ENCODE measurements around the gene SHB.
"Not testable (repeated sequence)": the region's sequence is repeated elsewhere in the genome, so short reads cannot be mapped to it uniquely, and the experiment has no call there.

The SHB gene

DNA sequence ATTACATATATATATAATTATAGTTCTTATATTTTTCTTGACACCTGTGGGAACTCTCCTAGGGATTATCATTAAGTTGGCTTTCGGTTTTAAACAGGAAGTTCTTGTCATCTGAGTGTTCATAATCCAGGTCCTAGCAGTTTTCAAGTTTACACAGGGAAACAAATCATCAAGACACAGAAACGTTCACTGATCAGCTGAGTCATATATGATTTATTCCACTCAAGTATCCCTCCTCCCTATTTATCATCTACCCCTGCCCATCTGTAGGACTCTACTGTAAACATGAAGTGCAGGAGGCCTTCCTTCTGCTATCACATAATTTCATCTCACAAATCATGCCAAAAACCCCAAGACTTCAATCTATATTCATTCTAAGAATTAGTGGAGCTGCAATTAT lies 171.4 kb downstream of the SHB start:
- intact Hi-C loops (cut with DNase I; ENCODE audit: low total_unique reads), result no loop called here
- no peaks in the 10 kb centered on the region for H3K27me3 ChIP-seq
- H3K4me3 ChIP-seq, result no peak overlapping the region
- H3K27ac ChIP-seq, result no peak overlapping the region
- TF ChIP-seq, protein P1, sequence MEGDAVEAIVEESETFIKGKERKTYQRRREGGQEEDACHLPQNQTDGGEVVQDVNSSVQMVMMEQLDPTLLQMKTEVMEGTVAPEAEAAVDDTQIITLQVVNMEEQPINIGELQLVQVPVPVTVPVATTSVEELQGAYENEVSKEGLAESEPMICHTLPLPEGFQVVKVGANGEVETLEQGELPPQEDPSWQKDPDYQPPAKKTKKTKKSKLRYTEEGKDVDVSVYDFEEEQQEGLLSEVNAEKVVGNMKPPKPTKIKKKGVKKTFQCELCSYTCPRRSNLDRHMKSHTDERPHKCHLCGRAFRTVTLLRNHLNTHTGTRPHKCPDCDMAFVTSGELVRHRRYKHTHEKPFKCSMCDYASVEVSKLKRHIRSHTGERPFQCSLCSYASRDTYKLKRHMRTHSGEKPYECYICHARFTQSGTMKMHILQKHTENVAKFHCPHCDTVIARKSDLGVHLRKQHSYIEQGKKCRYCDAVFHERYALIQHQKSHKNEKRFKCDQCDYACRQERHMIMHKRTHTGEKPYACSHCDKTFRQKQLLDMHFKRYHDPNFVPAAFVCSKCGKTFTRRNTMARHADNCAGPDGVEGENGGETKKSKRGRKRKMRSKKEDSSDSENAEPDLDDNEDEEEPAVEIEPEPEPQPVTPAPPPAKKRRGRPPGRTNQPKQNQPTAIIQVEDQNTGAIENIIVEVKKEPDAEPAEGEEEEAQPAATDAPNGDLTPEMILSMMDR (IDR thresholded peaks at IDR 0.05), result no peak
- peaks cover 47 to 69% (median 52%) of the 10 kb centered on the region in 3 donors for H3K36me3 ChIP-seq
- no peak for DNase-seq
- peaks cover 0 to 8% (median 7%) of the 10 kb centered on the region in 4 donors for H3K4me1 ChIP-seq
- H3K9me3 ChIP-seq, result no peaks in the 10 kb centered on the region

DNA sequence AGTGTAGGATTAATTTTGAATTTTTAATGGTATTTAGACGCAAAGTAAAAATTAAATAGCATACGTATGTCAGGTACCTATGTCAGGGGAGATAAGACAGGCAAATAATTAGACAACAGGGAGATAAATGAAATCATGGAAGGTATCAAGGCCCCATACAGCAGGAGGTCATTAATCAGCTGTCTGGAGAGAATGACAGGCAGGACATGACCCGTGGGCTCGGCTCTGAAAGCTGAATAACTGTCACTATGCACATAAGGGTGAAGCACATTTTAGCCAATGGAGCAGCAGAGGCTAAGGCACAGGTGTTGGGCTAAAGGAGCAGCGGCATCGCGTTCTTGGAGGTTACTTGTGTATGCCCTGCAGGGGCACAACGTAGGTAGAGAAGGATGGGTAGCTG lies 177.0 kb downstream of the SHB start:
- H3K36me3 ChIP-seq, result peaks cover 44 to 62% (median 51%) of the 10 kb centered on the region in 3 donors
- no peaks in the 10 kb centered on the region for H3K9me3 ChIP-seq
- intact Hi-C loops (cut with DNase I; ENCODE audit: low total_unique reads), result no loop called here

DNA sequence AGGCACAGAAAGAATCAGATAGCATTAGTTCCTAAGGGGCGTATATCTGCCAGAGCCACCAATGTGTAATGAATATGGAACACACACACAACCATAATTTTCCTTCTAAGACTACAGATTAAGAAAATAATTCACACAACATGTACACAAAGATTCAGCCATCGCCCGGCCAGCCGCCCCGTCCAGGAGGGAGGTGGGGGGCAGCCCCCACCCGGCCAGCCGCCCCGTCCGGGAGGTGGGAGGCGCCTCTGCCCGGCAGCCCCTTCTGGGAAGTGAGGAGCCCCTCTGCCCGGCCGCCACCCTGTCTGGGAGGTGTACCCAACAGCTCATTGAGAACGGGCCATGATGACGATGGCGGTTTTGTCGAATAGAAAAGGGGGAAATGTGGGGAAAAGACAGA lies 178.0 kb downstream of the SHB start:
- H3K9me3 ChIP-seq; H3K27me3 ChIP-seq; H3K27ac ChIP-seq; DNase-seq; H3K4me1 ChIP-seq; intact Hi-C loops (cut with DNase I; ENCODE audit: low total_unique reads); H3K4me3 ChIP-seq: not testable (repeated sequence)
- H3K36me3 ChIP-seq, result peaks cover 43 to 58% (median 49%) of the 10 kb centered on the region in 3 donors

More for the DNA sequence above, 177.0 kb downstream of the SHB start:
- no peak for DNase-seq
- no peak overlapping the region for H3K4me3 ChIP-seq
- TF ChIP-seq, protein P1 (IDR thresholded peaks at IDR 0.05), result no peak
- H3K27ac ChIP-seq, result no peak overlapping the region
- H3K4me1 ChIP-seq, result no peaks in the 10 kb centered on the region
- H3K27me3 ChIP-seq, result no peaks in the 10 kb centered on the region

DNA sequence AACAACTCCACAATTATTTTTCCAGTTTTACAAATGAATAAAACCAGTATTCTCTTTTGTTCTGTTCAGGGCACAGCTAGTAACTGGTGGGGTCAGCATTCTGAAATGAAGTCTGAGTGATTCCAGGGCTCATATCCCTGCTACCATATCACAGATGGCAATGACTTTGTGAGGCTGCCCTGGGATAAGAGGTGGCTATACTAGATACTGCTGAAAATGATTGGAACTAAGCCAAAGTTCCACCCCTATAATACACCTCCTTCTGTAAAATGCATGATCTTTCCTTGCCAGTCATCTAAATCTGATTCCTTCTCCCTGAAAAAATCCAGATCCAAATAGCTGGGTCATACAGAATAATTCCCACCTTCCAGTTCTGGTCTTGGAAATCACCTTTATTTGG lies 179.5 kb downstream of the SHB start:
- H3K27ac ChIP-seq, result no peak overlapping the region
- no peaks in the 10 kb centered on the region for H3K9me3 ChIP-seq
- no peak for DNase-seq
- no peak overlapping the region for H3K4me3 ChIP-seq
- H3K27me3 ChIP-seq, result no peaks in the 10 kb centered on the region
- intact Hi-C loops (cut with DNase I; ENCODE audit: low total_unique reads), result no loop called here
- peaks cover 34 to 49% (median 48%) of the 10 kb centered on the region in 3 donors for H3K36me3 ChIP-seq
- no peaks in the 10 kb centered on the region for H3K4me1 ChIP-seq
- TF ChIP-seq, protein P1 (IDR thresholded peaks at IDR 0.05), result no peak

DNA sequence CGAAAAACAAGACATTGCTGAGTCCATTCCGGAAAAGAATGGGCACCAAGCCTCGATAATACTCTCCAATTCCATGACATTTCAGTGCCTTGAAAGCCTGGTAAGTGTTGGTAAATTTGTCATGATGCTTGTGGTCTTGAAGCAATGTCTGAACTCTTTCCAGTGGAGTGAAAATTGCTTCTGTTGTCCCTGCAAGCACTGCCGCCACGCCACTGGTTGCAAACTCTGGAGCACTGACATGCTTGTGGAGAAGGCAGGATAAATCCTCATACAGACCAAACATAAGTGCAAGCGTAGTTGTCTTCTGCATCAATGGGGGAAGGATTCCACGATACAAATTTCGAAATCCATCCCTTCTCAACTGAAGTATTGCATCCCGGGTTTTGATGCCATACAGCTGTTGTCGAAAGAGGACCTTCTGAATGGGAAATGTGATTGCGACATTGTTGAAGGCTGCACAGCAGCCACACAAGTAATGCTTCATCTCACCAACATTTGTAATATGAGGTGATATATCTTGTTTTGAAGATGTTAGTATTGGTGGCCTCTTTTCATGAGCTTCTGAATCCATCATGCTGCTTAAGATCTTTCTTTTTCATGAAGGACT lies 180.9 kb downstream of the SHB start:
- H3K27ac ChIP-seq; DNase-seq; H3K27me3 ChIP-seq; H3K4me1 ChIP-seq; intact Hi-C loops (cut with DNase I; ENCODE audit: low total_unique reads); H3K9me3 ChIP-seq; H3K4me3 ChIP-seq: not testable (repeated sequence)
- H3K36me3 ChIP-seq, result peaks cover 23 to 36% (median 34%) of the 10 kb centered on the region in 3 donors

DNA sequence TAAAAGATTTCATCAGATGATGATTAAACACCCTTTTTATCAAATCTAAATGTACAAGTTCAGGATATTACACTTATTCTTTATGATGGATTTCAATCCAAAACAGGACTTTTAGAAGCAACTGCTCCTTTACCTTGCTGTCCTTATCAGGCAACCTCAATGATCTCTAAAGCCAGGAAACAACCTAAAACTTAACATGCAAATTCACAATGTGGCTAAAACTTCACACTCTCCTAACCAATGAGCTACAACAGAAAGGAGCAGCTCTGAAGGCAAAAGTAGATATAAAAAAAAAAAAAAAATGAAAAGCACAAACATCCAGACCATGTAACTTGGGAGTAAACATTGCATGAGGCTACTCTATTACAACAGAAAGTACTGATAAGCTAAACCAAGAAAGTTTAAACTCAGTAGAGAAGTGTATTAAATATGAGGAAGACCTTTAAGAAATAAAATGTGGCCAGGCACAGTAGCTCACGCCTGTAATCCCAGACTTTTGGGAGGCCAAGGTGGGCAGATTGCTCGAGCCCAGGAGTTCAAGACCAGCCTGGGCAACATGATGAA lies 188.0 kb downstream of the SHB start:
- Histone ChIP-seq H3K27ac (no peak overlapping the region), H3K36me3 (peaks cover 4 to 40% (median 35%) of the 10 kb centered on the region in 3 donors), H3K4me3 (no peak overlapping the region), H3K27me3 (no peaks in the 10 kb centered on the region), H3K9me3 (no peaks in the 10 kb centered on the region), H3K4me1 (no peaks in the 10 kb centered on the region)
- DNase-seq, result no peak
- intact Hi-C loops (cut with DNase I; ENCODE audit: low total_unique reads), result no loop called here
- TF ChIP-seq, protein P1 (IDR thresholded peaks at IDR 0.05), result no peak
